ENCODE measurements around the gene LEPR.
"Not testable (repeated sequence)": the region's sequence is repeated elsewhere in the genome, so short reads cannot be mapped to it uniquely, and the experiment has no call there.

LEPR gene

GRCh38 chr1:65440915-65441314 is 20.4 kb downstream of the LEPR start:
- H3K4me3 Mint-ChIP-seq, result no peak overlapping the region
- no peak for ATAC-seq
- H3K36me3 Mint-ChIP-seq, result peaks cover 9% of the 10 kb centered on the region
- H3K4me1 Mint-ChIP-seq, result no peaks in the 10 kb centered on the region
- H3K27ac Mint-ChIP-seq, result no peak overlapping the region
- no peaks in the 10 kb centered on the region for H3K9me3 Mint-ChIP-seq
- no peaks in the 10 kb centered on the region for H3K27me3 Mint-ChIP-seq

GRCh38 chr1:65441464-65441863 is 21.0 kb downstream of the LEPR start:
- Mint-ChIP-seq H3K27me3 (no peaks in the 10 kb centered on the region), H3K4me3 (no peak overlapping the region), H3K9me3 (no peaks in the 10 kb centered on the region), H3K4me1 (no peaks in the 10 kb centered on the region), H3K27ac (no peak overlapping the region), H3K36me3 (peaks cover 9% of the 10 kb centered on the region)
- no peak for ATAC-seq

GRCh38 chr1:65442442-65442841 is 22.0 kb downstream of the LEPR start:
- H3K4me1 Mint-ChIP-seq, result no peaks in the 10 kb centered on the region
- ATAC-seq, result no peak
- no peak overlapping the region for H3K4me3 Mint-ChIP-seq
- no peaks in the 10 kb centered on the region for H3K27me3 Mint-ChIP-seq
- no peaks in the 10 kb centered on the region for H3K9me3 Mint-ChIP-seq
- no peak overlapping the region for H3K27ac Mint-ChIP-seq
- H3K36me3 Mint-ChIP-seq, result peaks cover 2% of the 10 kb centered on the region

- no peaks in the 10 kb centered on the region for H3K27me3 Mint-ChIP-seq
- no peaks in the 10 kb centered on the region for H3K36me3 Mint-ChIP-seq
These were observed 23.2 kb downstream of the LEPR start for GRCh38 chr1:65443647-65444046.

GRCh38 chr1:65444128-65444640 is 23.7 kb downstream of the LEPR start:
- no peak overlapping the region for H3K4me3 Mint-ChIP-seq
- H3K36me3 Mint-ChIP-seq, result no peaks in the 10 kb centered on the region
- no peaks in the 10 kb centered on the region for H3K4me1 Mint-ChIP-seq
- H3K27me3 Mint-ChIP-seq, result no peaks in the 10 kb centered on the region
- no peak for ATAC-seq
- no peaks in the 10 kb centered on the region for H3K9me3 Mint-ChIP-seq
- H3K27ac Mint-ChIP-seq, result no peak overlapping the region

More at GRCh38 chr1:65443647-65444046, 23.2 kb downstream of the LEPR start:
- H3K27ac Mint-ChIP-seq, result no peak overlapping the region
- H3K9me3 Mint-ChIP-seq, result no peaks in the 10 kb centered on the region
- no peaks in the 10 kb centered on the region for H3K4me1 Mint-ChIP-seq
- no peak overlapping the region for H3K4me3 Mint-ChIP-seq
- ATAC-seq, result no peak

GRCh38 chr1:65445837-65446236 is 25.4 kb downstream of the LEPR start:
- Mint-ChIP-seq H3K9me3 (no peaks in the 10 kb centered on the region), H3K27ac (no peak overlapping the region), H3K4me3 (no peak overlapping the region), H3K27me3 (no peaks in the 10 kb centered on the region), H3K4me1 (no peaks in the 10 kb centered on the region), H3K36me3 (no peaks in the 10 kb centered on the region)
- ATAC-seq, result no peak

GRCh38 chr1:65449214-65449823 is 28.9 kb downstream of the LEPR start:
- Mint-ChIP-seq H3K9me3 (peaks cover 4% of the 10 kb centered on the region), H3K36me3 (no peaks in the 10 kb centered on the region), H3K4me3 (no peak overlapping the region), H3K4me1 (no peaks in the 10 kb centered on the region), H3K27me3 (no peaks in the 10 kb centered on the region), H3K27ac (no peak overlapping the region)
- ATAC-seq, result no peak

- not testable (repeated sequence) for H3K4me1 Mint-ChIP-seq, H3K27ac Mint-ChIP-seq, ATAC-seq, H3K4me3 Mint-ChIP-seq, H3K9me3 Mint-ChIP-seq, H3K36me3 Mint-ChIP-seq
- peaks cover 10% of the 10 kb centered on the region for H3K27me3 Mint-ChIP-seq
These were observed 35.2 kb downstream of the LEPR start for GRCh38 chr1:65455678-65456077.

- H3K27me3 Mint-ChIP-seq, result peaks cover 10% of the 10 kb centered on the region
- H3K36me3 Mint-ChIP-seq, result peaks cover 7% of the 10 kb centered on the region
- peaks cover 9% of the 10 kb centered on the region for H3K9me3 Mint-ChIP-seq
- no peak overlapping the region for H3K27ac Mint-ChIP-seq
- no peak for ATAC-seq
- H3K4me3 Mint-ChIP-seq, result no peak overlapping the region
- no peaks in the 10 kb centered on the region for H3K4me1 Mint-ChIP-seq
These were observed 36.0 kb downstream of the LEPR start for GRCh38 chr1:65456481-65456880.

GRCh38 chr1:65457868-65458267 is 37.4 kb downstream of the LEPR start:
- no peak for ATAC-seq
- Mint-ChIP-seq H3K36me3 (peaks cover 7% of the 10 kb centered on the region), H3K4me1 (no peaks in the 10 kb centered on the region), H3K27ac (no peak overlapping the region), H3K9me3 (peaks cover 9% of the 10 kb centered on the region), H3K4me3 (no peak overlapping the region), H3K27me3 (peaks cover 10% of the 10 kb centered on the region)

GRCh38 chr1:65458730-65459396 is 38.4 kb downstream of the LEPR start:
- H3K27ac Mint-ChIP-seq, result no peak overlapping the region
- no peaks in the 10 kb centered on the region for H3K4me1 Mint-ChIP-seq
- no peak overlapping the region for H3K4me3 Mint-ChIP-seq
- peaks cover 8% of the 10 kb centered on the region for H3K9me3 Mint-ChIP-seq
- no peak for ATAC-seq
- peaks cover 13% of the 10 kb centered on the region for H3K36me3 Mint-ChIP-seq
- peaks cover 10% of the 10 kb centered on the region for H3K27me3 Mint-ChIP-seq

GRCh38 chr1:65459397-65459768 is 38.9 kb downstream of the LEPR start:
- Mint-ChIP-seq H3K36me3 (peaks cover 14% of the 10 kb centered on the region), H3K4me3 (no peak overlapping the region), H3K27me3 (peaks cover 10% of the 10 kb centered on the region), H3K27ac (no peak overlapping the region), H3K4me1 (no peaks in the 10 kb centered on the region), H3K9me3 (peaks cover 8% of the 10 kb centered on the region)
- peak; percentile 31 for ATAC-seq

- Mint-ChIP-seq H3K27me3 (peaks cover 16% of the 10 kb centered on the region), H3K36me3 (peaks cover 19% of the 10 kb centered on the region)
- ATAC-seq, H3K4me3 Mint-ChIP-seq, H3K9me3 Mint-ChIP-seq, H3K27ac Mint-ChIP-seq, H3K4me1 Mint-ChIP-seq: not testable (repeated sequence)
These were observed 45.4 kb downstream of the LEPR start for GRCh38 chr1:65465837-65466236.

- Mint-ChIP-seq H3K4me1 (no peaks in the 10 kb centered on the region), H3K4me3 (no peak overlapping the region), H3K27ac (no peak overlapping the region), H3K9me3 (peaks cover 9% of the 10 kb centered on the region), H3K36me3 (peaks cover 19% of the 10 kb centered on the region), H3K27me3 (peaks cover 16% of the 10 kb centered on the region)
- ATAC-seq, result no peak
These were observed 47.1 kb downstream of the LEPR start for GRCh38 chr1:65467536-65467935.

- Mint-ChIP-seq H3K4me3 (no peak overlapping the region), H3K9me3 (peaks cover 6% of the 10 kb centered on the region), H3K4me1 (no peaks in the 10 kb centered on the region), H3K36me3 (peaks cover 12% of the 10 kb centered on the region), H3K27me3 (peaks cover 16% of the 10 kb centered on the region), H3K27ac (no peak overlapping the region)
- ATAC-seq, result no peak
These were observed 48.8 kb downstream of the LEPR start for GRCh38 chr1:65469126-65469888.
